K562 (cell line): Measurements from ENCODE around the gene SLC29A4. TPM values are rescaled to one million over a fixed set of nuclear protein-coding genes. Genes with fewer than 3 reads are reported as not detected.
A peak's percentile ranks its signal among the peaks of the same experiment; 100 is the strongest.

ENCODE experiments used
- ATAC-seq: fragments of 200-7000 bp; cut with Tn5 transposase; 3 replicates; pipeline ENCODE4 v1.9.1; 2020; ENCODE audit warnings: moderate library complexity
- BruUV-seq: library from RNA; stranded (reverse); fragments of 400-500 nt; replicated peaks from 2 replicates; lab custom pipeline; 2021; lab: Mats Ljungman, UMichigan
- CTCF ChIA-PET: fragments of 300-600 bp; formaldehyde crosslinking; extraction: SDS; loops from one replicate; lab custom pipeline; 2021; ENCODE audit warnings: low intra/inter-chr PET ratio; lab: Yijun Ruan, JAX
- POLR2A ChIA-PET: fragments of 300-600, 350-650 bp; sonication (Branson Sonifier 250); formaldehyde crosslinking; extraction: SDS; loops from one replicate; lab custom pipeline; 2021; ENCODE audit warnings: antibody characterized with exemption, inconsistent platforms; lab: Yijun Ruan, JAX
- DNase-seq, 4 experiments: peaks; one replicate each; pipeline versions ENCODE4 v3.0.0 to v3.0.0-alpha.2; 2011 to 2018; ENCODE audit warnings: low spot score in 3 of 4, mixed read lengths in 3 of 4; ENCODE audit errors: extremely low read depth in 1 of 4
- FAIRE-seq: peaks from 2 replicates; lab custom pipeline; 2011; peaks lifted over from hg19 to GRCh38; lab: Jason Lieb, UNC
- H2AFZ ChIP-seq: 2 replicates; pipeline ENCODE4 v1.6.0; 2011; ENCODE audit warnings: low read depth, low read length, control low read depth, inconsistent platforms
- H3K27ac ChIP-seq: fragments of 200-600 bp; 3 replicates; pipeline ENCODE4 v1.8.0; 2011; ENCODE audit warnings: low read depth, mild to moderate bottlenecking, control low read depth, inconsistent platforms, low read length, moderate library complexity, mixed read lengths; ENCODE audit errors: extremely low read depth
- H3K27me3 ChIP-seq, 2 experiments: fragments of 300-600 bp in 1 of 2; 2 replicates in 1 of 2; 3 replicates in 1 of 2; pipeline versions ENCODE4 v1.6.0 to v1.8.0; 2011; ENCODE audit warnings: inconsistent platforms in 2 of 2, low read length in 2 of 2, mild to moderate bottlenecking in 1 of 2, mixed read lengths in 1 of 2, moderate library complexity in 1 of 2; ENCODE audit not compliant: control insufficient read depth in 2 of 2, insufficient read depth in 2 of 2
- H3K36me3 ChIP-seq: fragments of 300-600 bp; 3 replicates; pipeline ENCODE4 v1.8.0; 2011; ENCODE audit warnings: mild to moderate bottlenecking, low read length, inconsistent platforms; ENCODE audit not compliant: control insufficient read depth, insufficient read depth
- H3K4me1 ChIP-seq, 2 experiments: fragments of 200-600 bp in 1 of 2; replicated peaks in 1 of 2; 2 replicates in 1 of 2; 3 replicates in 1 of 2; pipeline versions ENCODE4 v1.5.1 to v1.8.0; 2011; ENCODE audit warnings: inconsistent platforms in 2 of 2, low read length in 2 of 2, mild to moderate bottlenecking in 1 of 2, mixed read lengths in 1 of 2, moderate library complexity in 1 of 2; ENCODE audit not compliant: control insufficient read depth in 2 of 2, insufficient read depth in 2 of 2
- H3K4me2 ChIP-seq: 2 replicates; pipeline ENCODE4 v1.6.1; 2011; ENCODE audit warnings: low read length, control low read depth, inconsistent platforms, mixed read lengths; ENCODE audit not compliant: insufficient read depth
- H3K4me3 ChIP-seq: fragments of 200-600 bp; sonication (generic), shearing (Covaris generic); 2 replicates; pipeline ENCODE4 v1.5.1; 2016; ENCODE audit warnings: control low read depth, inconsistent platforms
- H3K79me2 ChIP-seq: fragments of 200-600 bp; 3 replicates; pipeline ENCODE4 v1.8.0; 2011; ENCODE audit warnings: low read length, inconsistent platforms; ENCODE audit not compliant: control insufficient read depth, insufficient read depth
- H3K9ac ChIP-seq, 2 experiments: 2 replicates each; pipeline versions ENCODE4 v1.6.0 to v1.6.1; 2011; ENCODE audit warnings: low read depth in 2 of 2, low read length in 2 of 2, control low read depth in 1 of 2, inconsistent platforms in 1 of 2, mild to moderate bottlenecking in 1 of 2, mixed read lengths in 1 of 2; ENCODE audit not compliant: insufficient read depth in 1 of 2
- H3K9me1 ChIP-seq: one replicate; pipeline ENCODE4 v1.6.0; 2011; ENCODE audit warnings: inconsistent platforms, mild to moderate bottlenecking, low read length, moderate library complexity; ENCODE audit not compliant: control insufficient read depth, insufficient read depth
- H3K9me3 ChIP-seq: replicated peaks from 2 replicates; pipeline ENCODE4 v1.5.1; 2011; ENCODE audit warnings: low read depth, low read length, inconsistent platforms; ENCODE audit not compliant: control insufficient read depth, insufficient read depth
- H4K20me1 ChIP-seq: replicated peaks from 2 replicates; pipeline ENCODE4 v1.6.1; 2011; ENCODE audit warnings: low read length, inconsistent platforms, mixed read lengths; ENCODE audit not compliant: control insufficient read depth, insufficient read depth
- ADNP ChIP-seq: fragments of 200-800 bp; sonication (Bioruptor generic); IDR thresholded peaks from 2 replicates; pipeline ENCODE4 v1.6.1; 2016; ENCODE audit warnings: missing genetic modification characterization, missing compliant biosample characterization
- BCL6 ChIP-seq: fragments of 250-450 bp; sonication (Bioruptor Pico); IDR thresholded peaks from 2 replicates; pipeline ENCODE4 v1.4.0; 2020
- CTCF ChIP-seq, 3 experiments: IDR thresholded peaks in 2 of 3; conservative IDR thresholded peaks in 1 of 3; 2 replicates each; pipeline ENCODE4 v1.5.1; 2011 to 2012; ENCODE audit warnings: low read length in 3 of 3, mild to moderate bottlenecking in 3 of 3, control low read depth in 2 of 3, improper control_type of control experiment in 1 of 3, inconsistent platforms in 1 of 3, low read depth in 1 of 3, mixed read lengths in 1 of 3, moderate library complexity in 1 of 3; ENCODE audit not compliant: insufficient read depth in 2 of 3
- GATAD2A ChIP-seq: fragments of 450-650 bp; IDR thresholded peaks from 2 replicates; pipeline ENCODE4 v1.6.1; 2017
- IRF1 ChIP-seq: sonication (generic); formaldehyde crosslinking; IDR thresholded peaks from 2 replicates; pipeline ENCODE4 v1.8.0; 2022; ENCODE audit warnings: missing genetic modification reagents, mild to moderate bottlenecking, borderline replicate concordance
- KLF1 ChIP-seq: fragments of 450-650 bp; IDR thresholded peaks from 2 replicates; pipeline ENCODE4 v1.6.1; 2016; ENCODE audit warnings: missing genetic modification characterization, missing compliant biosample characterization
- NCOA1 ChIP-seq: fragments of 450-650 bp; IDR thresholded peaks from 2 replicates; pipeline ENCODE4 v1.6.1; 2016; ENCODE audit warnings: low read depth
- NFIC ChIP-seq: fragments of 450-650 bp; IDR thresholded peaks from 2 replicates; pipeline ENCODE4 v1.6.1; 2017; ENCODE audit warnings: mild to moderate bottlenecking, inconsistent platforms
- NR3C1 ChIP-seq: sonication (generic); formaldehyde crosslinking; IDR thresholded peaks from 2 replicates; pipeline ENCODE4 v1.8.1; 2022; ENCODE audit warnings: missing genetic modification reagents
- POLR2A ChIP-seq: fragments of 450-650 bp; conservative IDR thresholded peaks from 2 replicates; pipeline ENCODE4 v1.6.1; 2016
- RAD21 ChIP-seq, 2 experiments: fragments of 250-450 bp in 1 of 2; fragments of 450-650 bp in 1 of 2; sonication (Bioruptor Pico) in 1 of 2; formaldehyde crosslinking in 1 of 2; IDR thresholded peaks in 1 of 2; conservative IDR thresholded peaks in 1 of 2; 2 replicates each; pipeline versions ENCODE4 v1.4.0 to v1.8.0; 2020 to 2022; ENCODE audit warnings: mild to moderate bottlenecking in 2 of 2, moderate library complexity in 1 of 2
- SMAD3 ChIP-seq: fragments of 450-650 bp; formaldehyde crosslinking; conservative IDR thresholded peaks from 2 replicates; pipeline ENCODE4 v1.4.0; 2020; ENCODE audit warnings: mild to moderate bottlenecking
- TAF9B ChIP-seq: fragments of 450-650 bp; IDR thresholded peaks from 2 replicates; pipeline ENCODE4 v1.6.1; 2018; ENCODE audit warnings: mild to moderate bottlenecking; ENCODE audit not compliant: partially characterized antibody
- ZBED1 ChIP-seq: IDR thresholded peaks from 2 replicates; pipeline ENCODE4 v1.6.1; 2014
- ZBTB7A ChIP-seq: IDR thresholded peaks from 2 replicates; pipeline ENCODE4 v1.6.1; 2011; ENCODE audit warnings: low read depth, mild to moderate bottlenecking, low read length, moderate library complexity, borderline replicate concordance; ENCODE audit not compliant: control insufficient read depth
- ZKSCAN1 ChIP-seq: fragments of 150-350 bp; IDR thresholded peaks from 2 replicates; pipeline ENCODE4 v1.6.1; 2016; ENCODE audit warnings: low read depth, low read length
- ZNF212 ChIP-seq: fragments of 450-650 bp; formaldehyde crosslinking; IDR thresholded peaks from 2 replicates; pipeline ENCODE4 v1.4.0; 2020; ENCODE audit warnings: mild to moderate bottlenecking
- ZNF263 ChIP-seq: sonication (generic); formaldehyde crosslinking; IDR thresholded peaks from 2 replicates; pipeline ENCODE4 v1.8.0; 2022; ENCODE audit warnings: mild to moderate bottlenecking, missing genetic modification reagents, borderline replicate concordance
- ZNF551 ChIP-seq: fragments of 250-450 bp; sonication (Bioruptor Pico); IDR thresholded peaks from 2 replicates; pipeline ENCODE4 v1.5.0; 2021; ENCODE audit warnings: mild to moderate bottlenecking, moderate library complexity
- ZNF584 ChIP-seq: fragments of 200-800 bp; sonication (Bioruptor generic); IDR thresholded peaks from 2 replicates; pipeline ENCODE4 v1.6.1; 2016; ENCODE audit warnings: low read depth, mild to moderate bottlenecking, missing genetic modification characterization, missing compliant biosample characterization
- WGBS: fragments of 100-300 bp; shearing (Covaris generic); methylation state at CpG from one replicate; pipeline ENCODE4 v1.1.6; 2016; ENCODE audit warnings: low coverage, mixed read lengths; ENCODE audit not compliant: insufficient coverage; ENCODE audit errors: missing lambda C conversion rate; 5-methylcytosine and 5-hydroxymethylcytosine counted together
- in situ Hi-C: fragments of 300-500 bp; cut with MboI; formaldehyde crosslinking; loops from 4 replicates; pipeline ENCODE4 v1.15.0; 2018; ENCODE audit warnings: inconsistent platforms, mixed read lengths
- intact Hi-C: fragments of 100-400 bp; cut with micrococcal nuclease; formaldehyde crosslinking; loops from 2 replicates; pipeline ENCODE4 v1.14.2; 2022
- polyA plus RNA-seq, 8 experiments: library from polyadenylated mRNA; depleted of rRNA in 4 of 8; stranded (reverse) in 5 of 8; unstranded in 3 of 8; fragments of >200 nt; fragmentation: Nextera tagmentation in 2 of 8; fragmentation: Illumina TruSeq in 1 of 8; extraction: Ambion mirVana in 2 of 8; extraction: Trizol in 1 of 8; gene quantifications; 2 replicates each; pipeline versions ENCODE4 v1.2.1 to v1.2.3, GENCODE V29; 2011 to 2014; ENCODE audit warnings: inconsistent platforms in 1 of 8, missing spikeins in 1 of 8
- total RNA-seq, 7 experiments: library from RNA; depleted of rRNA in 6 of 7; stranded (reverse); fragments of >200 nt in 6 of 7; fragmentation: Illumina TruSeq in 2 of 7; extraction: Trizol in 2 of 7; gene quantifications; 2 replicates each; pipeline versions ENCODE4 v1.2.1 to v1.2.3, GENCODE V29; 2011 to 2021; ENCODE audit warnings: low replicate concordance in 1 of 7

The SLC29A4 gene
- total and polyA plus RNA-seq, 9 of the 15 experiments (the other 6 are each of a cell fraction or from before 2014, with no cell fraction given): 0.01 to 1.2 (median 0.37) TPM

- no peaks in the 10 kb centered on the region for H4K20me1 ChIP-seq
- ChIA-PET CTCF (interaction anchor here (0.9 kb wide), 1 partner anchor 44 kb away, joined by 4 read pairs; no protein-coding TSS in a partner anchor), POLR2A (interaction anchor here (0.7 kb wide), 1 partner anchor 398 kb away, joined by 3 read pairs; no protein-coding TSS in a partner anchor)
- H3K27ac ChIP-seq: no peak overlapping the region
- DNase-seq: peak; percentile 36 to 70 (median 48)
- peak; percentile 82 for ATAC-seq
- FAIRE-seq: no peak
- WGBS: 34% methylated on average over 23 of the region's 24 CpGs
- peaks cover 0 to 22% of the 10 kb centered on the region in 2 experiments; a peak in 2 of 5 replicates for H3K4me1 ChIP-seq
- intact Hi-C loops: loop anchor here (1.0 kb wide), 1 partner anchor 44 kb away; no protein-coding TSS in a partner anchor
- H3K9me1 ChIP-seq: no peaks in the 10 kb centered on the region
- H3K27me3 ChIP-seq: peaks cover under 1 to 9% of the 10 kb centered on the region in 2 experiments; a peak in 3 of 5 replicates
- no peaks in the 10 kb centered on the region for H3K79me2 ChIP-seq
- H3K9ac ChIP-seq: 0 out of 4 replicates have a peak overlapping the region, but pooled peaks of 1 of the 2 experiments have one; percentile 17
- BruUV-seq: no TSS peak
- no peaks in the 10 kb centered on the region for H3K36me3 ChIP-seq
- H3K9me3 ChIP-seq: no peaks in the 10 kb centered on the region
- H3K4me3 ChIP-seq: no peak overlapping the region
- no peak overlapping the region for H2AFZ ChIP-seq
- no peak overlapping the region for H3K4me2 ChIP-seq
- in situ Hi-C loops: no loop called here
- TF ChIP-seq NCOA1: no peak
- TF ChIP-seq ZNF263: peak; percentile 26; the same call in 1 of the 2 replicates
- TF ChIP-seq ZNF584 (CRISPR knock-in tag): no peak
- TF ChIP-seq ZBED1: no peak
- no peak for TF ChIP-seq NR3C1 (CRISPR knock-in tag)
- TF ChIP-seq SMAD3: no peak
- TF ChIP-seq ZKSCAN1: no peak
- TF ChIP-seq ZNF551 (CRISPR knock-in tag): no peak
- TF ChIP-seq RAD21 (CRISPR knock-in tag; conservative IDR thresholded peaks at IDR 0.05 in 1 of 2, IDR thresholded peaks at IDR 0.05 in 1 of 2): peak in 1 of 2 experiments; percentile 38; a peak in 2 of 4 replicates
- TF ChIP-seq GATAD2A: no peak
- TF ChIP-seq KLF1 (tag): no peak
- peak; percentile 74; the same call in 1 of the 2 replicates for TF ChIP-seq ZBTB7A
- no peak for TF ChIP-seq ZNF212 (CRISPR knock-in tag)
- no peak for TF ChIP-seq POLR2A
- TF ChIP-seq CTCF (IDR thresholded peaks at IDR 0.05 in 2 of 3, conservative IDR thresholded peaks at IDR 0.05 in 1 of 3; ENCODE audit: insufficient read depth in 2 of 3, low read depth in 1 of 3, low read length in 3 of 3): peak; percentile 56 to 60 (median 56)
- no peak for TF ChIP-seq BCL6
- TF ChIP-seq TAF9B: no peak
- TF ChIP-seq NFIC: peak; percentile 86
- TF ChIP-seq ADNP (tag): no peak
- TF ChIP-seq IRF1: no peak
Observed at GRCh38 chr7:5284304-5285281, 1.9 kb downstream of the SLC29A4 start.
